Suprapubic skin (tissue), 4 donors: ENCODE data around the gene TMEM62. TPM values are rescaled to one million over a fixed set of nuclear protein-coding genes. Genes with fewer than 3 reads are reported as not detected.

ENCODE experiments used
- DNase-seq, 2 donors: peaks; one replicate each; pipeline ENCODE4 v3.0.0-alpha.2; 2019; ENCODE audit warnings: low spot score in 2 of 2
- H3K27ac ChIP-seq: fragments of 200-600 bp; sonication (generic); one replicate; pipeline ENCODE4 v1.5.1; 2019
- H3K27me3 ChIP-seq: fragments of 200-600 bp; sonication (generic); one replicate; pipeline ENCODE4 v1.5.1; 2019
- H3K36me3 ChIP-seq: fragments of 200-600 bp; sonication (generic); one replicate; pipeline ENCODE4 v1.5.1; 2019
- H3K4me1 ChIP-seq: fragments of 200-600 bp; sonication (generic); one replicate; pipeline ENCODE4 v1.5.1; 2019
- H3K4me3 ChIP-seq: fragments of 200-600 bp; sonication (generic); one replicate; pipeline ENCODE4 v1.5.1; 2019; ENCODE audit warnings: mild to moderate bottlenecking
- H3K9me3 ChIP-seq: fragments of 200-600 bp; sonication (generic); one replicate; pipeline ENCODE4 v1.5.1; 2019
- CTCF ChIP-seq, 2 donors: fragments of 200-600 bp in 1 of 2; fragments of 450-650 bp in 1 of 2; sonication (generic) in 1 of 2; IDR thresholded peaks; one replicate each; pipeline ENCODE4 v1.5.1; 2016 to 2019; ENCODE audit warnings: antibody characterized with exemption in 2 of 2, mild to moderate bottlenecking in 1 of 2, moderate library complexity in 1 of 2
- EP300 ChIP-seq: sonication (generic); formaldehyde crosslinking; IDR thresholded peaks from one replicate; pipeline ENCODE4 v1.6.1; 2017; ENCODE audit warnings: antibody characterized with exemption
- POLR2A ChIP-seq, 2 donors: fragments of 450-650 bp; IDR thresholded peaks; one replicate each; pipeline ENCODE4 v1.6.1; 2017; ENCODE audit warnings: antibody characterized with exemption in 2 of 2, mild to moderate bottlenecking in 2 of 2, moderate library complexity in 2 of 2
- POLR2AphosphoS5 ChIP-seq, 3 donors: sonication (generic); formaldehyde crosslinking; IDR thresholded peaks; one replicate each; pipeline ENCODE4 v1.6.1; 2017; ENCODE audit warnings: antibody characterized with exemption in 3 of 3
- WGBS: methylation state at CpG from one replicate; pipeline ENCODE4 v1.1.5; 2018; 5-methylcytosine and 5-hydroxymethylcytosine counted together
- total RNA-seq, 4 donors: library from RNA; depleted of rRNA; stranded (reverse); fragments of >200 nt; gene quantifications; one replicate each; pipeline ENCODE4 v1.1.0, GENCODE V29; 2016

TMEM62 gene
- total RNA-seq, 4 donors from 2014 or later, result 12.5 to 31.3 (median 20.3) TPM

DNA sequence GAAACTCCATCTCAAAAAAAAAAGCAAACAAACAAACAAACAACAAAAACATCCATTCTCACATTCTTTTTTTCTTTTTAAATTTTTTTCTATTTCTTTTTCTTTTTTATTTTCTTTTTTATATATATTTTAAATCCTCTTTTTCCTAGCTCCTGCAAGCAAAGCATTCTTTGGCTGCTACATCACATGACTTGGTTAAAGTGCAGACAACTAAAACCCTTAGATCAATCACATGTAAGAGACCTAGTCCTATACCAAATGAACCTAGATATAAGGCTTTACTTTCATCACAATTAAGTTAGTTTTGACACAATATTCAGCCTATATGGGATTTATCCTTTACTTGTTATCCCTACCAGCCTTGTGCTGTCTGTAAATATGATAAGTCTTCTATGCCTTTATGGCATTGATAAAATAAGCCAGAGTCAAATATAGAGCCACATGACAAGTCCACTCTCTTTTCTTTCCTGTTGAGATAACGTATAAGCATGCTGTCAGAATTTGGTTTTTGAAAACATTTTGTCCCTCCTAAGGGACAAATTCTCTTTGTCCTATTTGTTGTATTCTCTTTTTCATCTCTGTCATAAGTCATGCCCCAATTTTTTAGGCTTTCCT is 38.9 kb upstream of the TMEM62 start:
- Histone ChIP-seq H3K27me3 (no peaks in the 10 kb centered on the region), H3K27ac (no peak overlapping the region), H3K4me3 (no peak overlapping the region), H3K36me3 (peaks cover 2% of the 10 kb centered on the region), H3K9me3 (no peaks in the 10 kb centered on the region), H3K4me1 (peaks cover 7% of the 10 kb centered on the region)
- DNase-seq, result no peak
- 72% methylated on average over 1 of the region's 1 CpG for WGBS
- TF ChIP-seq POLR2AphosphoS5 (IDR thresholded peaks at IDR 0.05) (no peak), EP300 (no peak), CTCF (IDR thresholded peaks at IDR 0.05) (no peak), POLR2A (IDR thresholded peaks at IDR 0.05) (no peak)

DNA sequence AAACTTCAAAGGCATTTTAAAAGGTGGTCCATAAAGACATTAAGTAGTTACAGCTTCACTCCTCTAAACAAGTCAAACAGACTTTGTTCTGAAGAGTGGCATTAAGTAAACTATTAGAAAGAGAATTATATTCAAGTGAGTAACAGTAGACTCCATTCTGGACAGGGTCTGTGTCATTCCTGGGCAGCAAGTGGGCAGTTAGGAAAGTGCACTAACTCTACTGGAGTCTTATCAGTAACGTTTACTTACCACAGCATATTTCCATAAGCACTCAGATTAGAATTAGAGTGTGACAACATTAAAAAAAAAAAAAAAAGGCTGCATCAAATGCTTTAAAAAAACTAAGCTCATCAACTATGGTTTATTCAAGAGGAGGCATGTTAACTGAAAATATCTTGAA is 38.1 kb upstream of the TMEM62 start:
- H3K9me3 ChIP-seq, result no peaks in the 10 kb centered on the region

GRCh38 chr15:43095708-43096347 is 37.6 kb upstream of the TMEM62 start:
- WGBS, result 94% methylated on average over 8 of the region's 8 CpGs
- Histone ChIP-seq H3K36me3 (peaks cover 6% of the 10 kb centered on the region), H3K27me3 (no peaks in the 10 kb centered on the region), H3K9me3 (no peaks in the 10 kb centered on the region), H3K27ac (no peak overlapping the region), H3K4me3 (no peak overlapping the region), H3K4me1 (peaks cover 7% of the 10 kb centered on the region)
- no peak for TF ChIP-seq POLR2A (IDR thresholded peaks at IDR 0.05)
- DNase-seq, result no peak

More for the DNA sequence above, 38.1 kb upstream of the TMEM62 start:
- Histone ChIP-seq H3K27me3 (no peaks in the 10 kb centered on the region), H3K4me3 (no peak overlapping the region), H3K4me1 (peaks cover 7% of the 10 kb centered on the region), H3K36me3 (peaks cover 2% of the 10 kb centered on the region), H3K27ac (no peak overlapping the region)
- no peak for TF ChIP-seq EP300
- TF ChIP-seq CTCF (IDR thresholded peaks at IDR 0.05), result no peak
- no peak for TF ChIP-seq POLR2A (IDR thresholded peaks at IDR 0.05)
- no peak for DNase-seq
- 60% methylated on average over 1 of the region's 1 CpG for WGBS

DNA sequence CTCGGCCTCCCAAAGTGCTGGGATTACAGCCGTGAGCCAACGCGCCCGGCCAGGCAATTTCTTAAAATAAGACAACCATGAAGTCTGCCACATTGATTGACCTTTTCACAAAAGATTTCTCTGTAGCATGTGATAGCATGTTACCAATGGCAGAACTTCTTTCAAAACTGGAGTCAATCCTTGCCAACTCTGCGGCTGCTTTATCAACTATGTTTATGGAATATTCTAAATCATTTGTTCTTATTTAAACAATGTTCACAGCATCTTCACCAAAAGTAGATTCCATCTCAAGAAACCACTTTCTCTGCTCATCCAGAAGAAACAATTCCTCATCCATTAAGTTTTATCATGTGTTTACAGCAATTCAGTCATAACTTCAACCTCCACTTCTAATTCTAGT is 37.0 kb upstream of the TMEM62 start:
- H3K27me3 ChIP-seq, result no peaks in the 10 kb centered on the region
- H3K4me1 ChIP-seq, result peaks cover 7% of the 10 kb centered on the region
- TF ChIP-seq EP300 (no peak), POLR2AphosphoS5 (IDR thresholded peaks at IDR 0.05) (no peak), CTCF (IDR thresholded peaks at IDR 0.05) (no peak), POLR2A (IDR thresholded peaks at IDR 0.05) (no peak)
- H3K9me3 ChIP-seq, result no peaks in the 10 kb centered on the region
- DNase-seq, result no peak
- H3K36me3 ChIP-seq, result peaks cover 6% of the 10 kb centered on the region
- no peak overlapping the region for H3K4me3 ChIP-seq
- H3K27ac ChIP-seq, result no peak overlapping the region
- 95% methylated on average over 6 of the region's 6 CpGs for WGBS

GRCh38 chr15:43099105-43099845 is 34.1 kb upstream of the TMEM62 start:
- no peak for TF ChIP-seq POLR2A (IDR thresholded peaks at IDR 0.05)
- no peak for TF ChIP-seq POLR2AphosphoS5 (IDR thresholded peaks at IDR 0.05)
- TF ChIP-seq CTCF (IDR thresholded peaks at IDR 0.05), result no peak
- no peak for TF ChIP-seq EP300
- 96% methylated on average over 10 of the region's 10 CpGs for WGBS
- no peak overlapping the region for H3K4me3 ChIP-seq
- no peaks in the 10 kb centered on the region for H3K27me3 ChIP-seq
- H3K27ac ChIP-seq, result no peak overlapping the region
- DNase-seq, result no peak
- H3K4me1 ChIP-seq, result peaks cover 10% of the 10 kb centered on the region
- peaks cover 6% of the 10 kb centered on the region for H3K36me3 ChIP-seq
- H3K9me3 ChIP-seq, result no peaks in the 10 kb centered on the region
